Suprapubic skin (tissue), 4 donors: ENCODE results near the gene BCCIP. TPM values are rescaled to one million over a fixed set of nuclear protein-coding genes. Genes with fewer than 3 reads are reported as not detected.

Experiments
- DNase-seq, 2 donors: peaks; one replicate each; pipeline ENCODE4 v3.0.0-alpha.2; 2019; ENCODE audit warnings: low spot score in 2 of 2
- H3K27ac ChIP-seq: fragments of 200-600 bp; sonication (generic); one replicate; pipeline ENCODE4 v1.5.1; 2019
- H3K27me3 ChIP-seq: fragments of 200-600 bp; sonication (generic); one replicate; pipeline ENCODE4 v1.5.1; 2019
- H3K36me3 ChIP-seq: fragments of 200-600 bp; sonication (generic); one replicate; pipeline ENCODE4 v1.5.1; 2019
- H3K4me1 ChIP-seq: fragments of 200-600 bp; sonication (generic); one replicate; pipeline ENCODE4 v1.5.1; 2019
- H3K4me3 ChIP-seq: fragments of 200-600 bp; sonication (generic); one replicate; pipeline ENCODE4 v1.5.1; 2019; ENCODE audit warnings: mild to moderate bottlenecking
- H3K9me3 ChIP-seq: fragments of 200-600 bp; sonication (generic); one replicate; pipeline ENCODE4 v1.5.1; 2019
- CTCF ChIP-seq, 2 donors: fragments of 200-600 bp in 1 of 2; fragments of 450-650 bp in 1 of 2; sonication (generic) in 1 of 2; IDR thresholded peaks; one replicate each; pipeline ENCODE4 v1.5.1; 2016 to 2019; ENCODE audit warnings: antibody characterized with exemption in 2 of 2, mild to moderate bottlenecking in 1 of 2, moderate library complexity in 1 of 2
- EP300 ChIP-seq: sonication (generic); formaldehyde crosslinking; IDR thresholded peaks from one replicate; pipeline ENCODE4 v1.6.1; 2017; ENCODE audit warnings: antibody characterized with exemption
- POLR2A ChIP-seq, 2 donors: fragments of 450-650 bp; IDR thresholded peaks; one replicate each; pipeline ENCODE4 v1.6.1; 2017; ENCODE audit warnings: antibody characterized with exemption in 2 of 2, mild to moderate bottlenecking in 2 of 2, moderate library complexity in 2 of 2
- POLR2AphosphoS5 ChIP-seq, 3 donors: sonication (generic); formaldehyde crosslinking; IDR thresholded peaks; one replicate each; pipeline ENCODE4 v1.6.1; 2017; ENCODE audit warnings: antibody characterized with exemption in 3 of 3
- WGBS: methylation state at CpG from one replicate; pipeline ENCODE4 v1.1.5; 2018; 5-methylcytosine and 5-hydroxymethylcytosine counted together
- total RNA-seq, 4 donors: library from RNA; depleted of rRNA; stranded (reverse); fragments of >200 nt; gene quantifications; one replicate each; pipeline ENCODE4 v1.1.0, GENCODE V29; 2016

The BCCIP gene
- total RNA-seq, 4 donors from 2014 or later: 32.2 to 36.7 (median 33.5) TPM

GRCh38 chr10:125782616-125783015, 40.7 kb upstream of the BCCIP start:
- no peaks in the 10 kb centered on the region for H3K27me3 ChIP-seq
- no peaks in the 10 kb centered on the region for H3K36me3 ChIP-seq
- H3K4me1 ChIP-seq: no peaks in the 10 kb centered on the region
- TF ChIP-seq POLR2A (IDR thresholded peaks at IDR 0.05): no peak
- no peak for TF ChIP-seq POLR2AphosphoS5 (IDR thresholded peaks at IDR 0.05)
- TF ChIP-seq CTCF (IDR thresholded peaks at IDR 0.05): no peak
- no peak for TF ChIP-seq EP300
- no peak overlapping the region for H3K27ac ChIP-seq
- H3K4me3 ChIP-seq: no peak overlapping the region
- 90% methylated on average over 11 of the region's 11 CpGs for WGBS
- no peaks in the 10 kb centered on the region for H3K9me3 ChIP-seq
- DNase-seq: no peak

- WGBS: 97% methylated on average over 7 of the region's 7 CpGs
- Histone ChIP-seq H3K4me3 (no peak overlapping the region), H3K9me3 (no peaks in the 10 kb centered on the region), H3K27ac (no peak overlapping the region), H3K4me1 (no peaks in the 10 kb centered on the region), H3K27me3 (no peaks in the 10 kb centered on the region), H3K36me3 (peaks cover 5% of the 10 kb centered on the region)
- TF ChIP-seq EP300 (no peak), CTCF (IDR thresholded peaks at IDR 0.05) (no peak), POLR2A (IDR thresholded peaks at IDR 0.05) (no peak), POLR2AphosphoS5 (IDR thresholded peaks at IDR 0.05) (no peak)
- DNase-seq: no peak
Observed at GRCh38 chr10:125783408-125783807, 39.9 kb upstream of the BCCIP start.

GRCh38 chr10:125783957-125784356, 39.4 kb upstream of the BCCIP start:
- TF ChIP-seq POLR2AphosphoS5 (IDR thresholded peaks at IDR 0.05): no peak
- no peak for TF ChIP-seq CTCF (IDR thresholded peaks at IDR 0.05)
- no peak for TF ChIP-seq POLR2A (IDR thresholded peaks at IDR 0.05)
- TF ChIP-seq EP300: no peak
- H3K27ac ChIP-seq: no peak overlapping the region
- 78% methylated on average over 6 of the region's 6 CpGs for WGBS
- H3K27me3 ChIP-seq: no peaks in the 10 kb centered on the region
- H3K36me3 ChIP-seq: peaks cover 11% of the 10 kb centered on the region
- H3K9me3 ChIP-seq: no peaks in the 10 kb centered on the region
- H3K4me1 ChIP-seq: no peaks in the 10 kb centered on the region
- no peak for DNase-seq
- H3K4me3 ChIP-seq: no peak overlapping the region

- TF ChIP-seq EP300: no peak
- 68% methylated on average over 9 of the region's 9 CpGs for WGBS
- no peak for DNase-seq
- no peak overlapping the region for H3K4me3 ChIP-seq
- H3K27ac ChIP-seq: no peak overlapping the region
- H3K9me3 ChIP-seq: no peaks in the 10 kb centered on the region
- no peaks in the 10 kb centered on the region for H3K4me1 ChIP-seq
- H3K36me3 ChIP-seq: peaks cover 21% of the 10 kb centered on the region
- H3K27me3 ChIP-seq: no peaks in the 10 kb centered on the region
Observed at GRCh38 chr10:125785791-125786190, 37.6 kb upstream of the BCCIP start.

- Histone ChIP-seq H3K27ac (no peak overlapping the region), H3K4me1 (no peaks in the 10 kb centered on the region), H3K9me3 (no peaks in the 10 kb centered on the region), H3K27me3 (no peaks in the 10 kb centered on the region), H3K4me3 (no peak overlapping the region), H3K36me3 (peaks cover 43% of the 10 kb centered on the region)
- TF ChIP-seq CTCF (IDR thresholded peaks at IDR 0.05) (no peak), POLR2AphosphoS5 (IDR thresholded peaks at IDR 0.05) (no peak)
- 91% methylated on average over 13 of the region's 17 CpGs for WGBS
- DNase-seq: no peak
Observed at GRCh38 chr10:125788156-125789034, 35.0 kb upstream of the BCCIP start.
